ENCODE results near the gene REV1. TPM values are rescaled to one million over a fixed set of nuclear protein-coding genes. Genes with fewer than 3 reads are reported as not detected.

Gene REV1
- total and polyA plus RNA-seq, 2 experiments from 2014 or later = 32.9 to 46.7 TPM

DNA sequence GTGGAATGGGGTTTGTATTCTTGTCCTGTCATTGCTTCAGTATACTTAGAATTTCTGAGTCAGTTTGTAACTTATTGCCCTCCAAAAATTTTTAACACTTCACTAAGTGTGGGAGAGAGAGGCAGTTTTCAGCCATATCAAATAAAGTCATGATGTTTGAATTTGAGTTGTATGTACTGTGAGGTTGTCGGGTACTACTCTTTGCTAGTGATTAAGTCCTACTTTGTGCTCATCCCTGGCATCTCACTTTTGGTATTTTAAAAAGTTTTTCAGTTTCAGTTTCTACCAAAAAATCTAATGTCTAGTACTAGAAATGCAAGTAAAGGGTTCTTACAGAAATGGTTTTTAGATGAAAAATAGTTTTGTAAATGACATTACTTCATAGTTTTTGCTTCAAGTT lies 111.9 kb downstream of the REV1 start:
- Histone ChIP-seq H4K20me1 (replicated peaks; ENCODE audit: insufficient read depth) (no peaks in the 10 kb centered on the region), H3F3A (replicated peaks; ENCODE audit: low read depth) (no peaks in the 10 kb centered on the region), H2AFZ (no peak overlapping the region), H3K4me3 (no peak overlapping the region), H3K79me2 (replicated peaks; ENCODE audit: insufficient read depth) (no peaks in the 10 kb centered on the region), H3K9me2 (ENCODE audit: insufficient read depth) (no peaks in the 10 kb centered on the region), H3K4me1 (ENCODE audit: insufficient read depth) (peaks cover 4% of the 10 kb centered on the region; the same call in 1 of the 2 replicates), H3K27ac (ENCODE audit: low read depth) (no peak overlapping the region), H3K27me3 (ENCODE audit: insufficient read depth) (no peaks in the 10 kb centered on the region), H3K4me2 (no peak overlapping the region), H3K36me3 (ENCODE audit: insufficient read depth) (peaks cover 15% of the 10 kb centered on the region)
- Mint-ChIP-seq H3K9me3 (no peaks in the 10 kb centered on the region), H3K27me3 (ENCODE audit: insufficient read depth, low read depth, poor library complexity) (no peaks in the 10 kb centered on the region), H3K36me3 (ENCODE audit: low read depth) (peaks cover 87% of the 10 kb centered on the region), H3K27ac (no peak overlapping the region), H3K4me1 (peaks cover 8% of the 10 kb centered on the region; the same call in 2 of the 3 replicates), H3K4me3 (no peak overlapping the region)
- TF ChIP-seq ZNF331 (CRISPR knock-in tag; IDR thresholded peaks at IDR 0.05; ENCODE audit: low read depth) (no peak), EZH2phosphoT487 (IDR thresholded peaks at IDR 0.05; ENCODE audit: unreplicated experiment) (no peak), ETS1 (IDR thresholded peaks at IDR 0.05) (no peak), STAT1 (IDR thresholded peaks at IDR 0.05; ENCODE audit: unreplicated experiment) (no peak), POLR2AphosphoS5 (IDR thresholded peaks at IDR 0.05; ENCODE audit: low read depth) (no peak), ZNF462 (CRISPR knock-in tag; IDR thresholded peaks at IDR 0.05) (no peak), ZNF114 (CRISPR knock-in tag; IDR thresholded peaks at IDR 0.05) (no peak), JUNB (IDR thresholded peaks at IDR 0.05; ENCODE audit: unreplicated experiment) (no peak), EZH2 (IDR thresholded peaks at IDR 0.05; ENCODE audit: low read depth, unreplicated experiment) (no peak), NANOG (IDR thresholded peaks at IDR 0.05; ENCODE audit: borderline replicate concordance) (no peak), CREB1 (CRISPR knock-in tag; IDR thresholded peaks at IDR 0.05; ENCODE audit: low read depth) (no peak)
- TF ChIP-seq, protein P1, sequence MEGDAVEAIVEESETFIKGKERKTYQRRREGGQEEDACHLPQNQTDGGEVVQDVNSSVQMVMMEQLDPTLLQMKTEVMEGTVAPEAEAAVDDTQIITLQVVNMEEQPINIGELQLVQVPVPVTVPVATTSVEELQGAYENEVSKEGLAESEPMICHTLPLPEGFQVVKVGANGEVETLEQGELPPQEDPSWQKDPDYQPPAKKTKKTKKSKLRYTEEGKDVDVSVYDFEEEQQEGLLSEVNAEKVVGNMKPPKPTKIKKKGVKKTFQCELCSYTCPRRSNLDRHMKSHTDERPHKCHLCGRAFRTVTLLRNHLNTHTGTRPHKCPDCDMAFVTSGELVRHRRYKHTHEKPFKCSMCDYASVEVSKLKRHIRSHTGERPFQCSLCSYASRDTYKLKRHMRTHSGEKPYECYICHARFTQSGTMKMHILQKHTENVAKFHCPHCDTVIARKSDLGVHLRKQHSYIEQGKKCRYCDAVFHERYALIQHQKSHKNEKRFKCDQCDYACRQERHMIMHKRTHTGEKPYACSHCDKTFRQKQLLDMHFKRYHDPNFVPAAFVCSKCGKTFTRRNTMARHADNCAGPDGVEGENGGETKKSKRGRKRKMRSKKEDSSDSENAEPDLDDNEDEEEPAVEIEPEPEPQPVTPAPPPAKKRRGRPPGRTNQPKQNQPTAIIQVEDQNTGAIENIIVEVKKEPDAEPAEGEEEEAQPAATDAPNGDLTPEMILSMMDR (conservative IDR thresholded peaks at IDR 0.05; ENCODE audit: low read depth in 2 of 2) = no peak
- TF ChIP-seq, protein P2, sequence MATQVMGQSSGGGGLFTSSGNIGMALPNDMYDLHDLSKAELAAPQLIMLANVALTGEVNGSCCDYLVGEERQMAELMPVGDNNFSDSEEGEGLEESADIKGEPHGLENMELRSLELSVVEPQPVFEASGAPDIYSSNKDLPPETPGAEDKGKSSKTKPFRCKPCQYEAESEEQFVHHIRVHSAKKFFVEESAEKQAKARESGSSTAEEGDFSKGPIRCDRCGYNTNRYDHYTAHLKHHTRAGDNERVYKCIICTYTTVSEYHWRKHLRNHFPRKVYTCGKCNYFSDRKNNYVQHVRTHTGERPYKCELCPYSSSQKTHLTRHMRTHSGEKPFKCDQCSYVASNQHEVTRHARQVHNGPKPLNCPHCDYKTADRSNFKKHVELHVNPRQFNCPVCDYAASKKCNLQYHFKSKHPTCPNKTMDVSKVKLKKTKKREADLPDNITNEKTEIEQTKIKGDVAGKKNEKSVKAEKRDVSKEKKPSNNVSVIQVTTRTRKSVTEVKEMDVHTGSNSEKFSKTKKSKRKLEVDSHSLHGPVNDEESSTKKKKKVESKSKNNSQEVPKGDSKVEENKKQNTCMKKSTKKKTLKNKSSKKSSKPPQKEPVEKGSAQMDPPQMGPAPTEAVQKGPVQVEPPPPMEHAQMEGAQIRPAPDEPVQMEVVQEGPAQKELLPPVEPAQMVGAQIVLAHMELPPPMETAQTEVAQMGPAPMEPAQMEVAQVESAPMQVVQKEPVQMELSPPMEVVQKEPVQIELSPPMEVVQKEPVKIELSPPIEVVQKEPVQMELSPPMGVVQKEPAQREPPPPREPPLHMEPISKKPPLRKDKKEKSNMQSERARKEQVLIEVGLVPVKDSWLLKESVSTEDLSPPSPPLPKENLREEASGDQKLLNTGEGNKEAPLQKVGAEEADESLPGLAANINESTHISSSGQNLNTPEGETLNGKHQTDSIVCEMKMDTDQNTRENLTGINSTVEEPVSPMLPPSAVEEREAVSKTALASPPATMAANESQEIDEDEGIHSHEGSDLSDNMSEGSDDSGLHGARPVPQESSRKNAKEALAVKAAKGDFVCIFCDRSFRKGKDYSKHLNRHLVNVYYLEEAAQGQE (IDR thresholded peaks at IDR 0.05; ENCODE audit: unreplicated experiment) = no peak
- no peak for ATAC-seq
- DNase-seq (ENCODE audit: low spot score) = no peak

All from GM23338 (cell line).